ENCODE results near the gene VEGFA. TPM values are rescaled to one million over a fixed set of nuclear protein-coding genes. Genes with fewer than 3 reads are reported as not detected.

The VEGFA gene
- total RNA-seq, 1 donor from 2014 or later: 120 TPM

- no peak overlapping the region for H3K4me3 ChIP-seq (ENCODE audit: low read depth, low read length)
- TF ChIP-seq, protein P1, sequence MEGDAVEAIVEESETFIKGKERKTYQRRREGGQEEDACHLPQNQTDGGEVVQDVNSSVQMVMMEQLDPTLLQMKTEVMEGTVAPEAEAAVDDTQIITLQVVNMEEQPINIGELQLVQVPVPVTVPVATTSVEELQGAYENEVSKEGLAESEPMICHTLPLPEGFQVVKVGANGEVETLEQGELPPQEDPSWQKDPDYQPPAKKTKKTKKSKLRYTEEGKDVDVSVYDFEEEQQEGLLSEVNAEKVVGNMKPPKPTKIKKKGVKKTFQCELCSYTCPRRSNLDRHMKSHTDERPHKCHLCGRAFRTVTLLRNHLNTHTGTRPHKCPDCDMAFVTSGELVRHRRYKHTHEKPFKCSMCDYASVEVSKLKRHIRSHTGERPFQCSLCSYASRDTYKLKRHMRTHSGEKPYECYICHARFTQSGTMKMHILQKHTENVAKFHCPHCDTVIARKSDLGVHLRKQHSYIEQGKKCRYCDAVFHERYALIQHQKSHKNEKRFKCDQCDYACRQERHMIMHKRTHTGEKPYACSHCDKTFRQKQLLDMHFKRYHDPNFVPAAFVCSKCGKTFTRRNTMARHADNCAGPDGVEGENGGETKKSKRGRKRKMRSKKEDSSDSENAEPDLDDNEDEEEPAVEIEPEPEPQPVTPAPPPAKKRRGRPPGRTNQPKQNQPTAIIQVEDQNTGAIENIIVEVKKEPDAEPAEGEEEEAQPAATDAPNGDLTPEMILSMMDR (conservative IDR thresholded peaks at IDR 0.05; ENCODE audit: low read depth, low read length): no peak
- no peak for DNase-seq (ENCODE audit: low read depth)
These were observed 39.6 kb downstream of the VEGFA start for GRCh38 chr6:43809417-43810305.

GRCh38 chr6:43810965-43811732, 41.1 kb downstream of the VEGFA start:
- TF ChIP-seq, protein P1 (conservative IDR thresholded peaks at IDR 0.05; ENCODE audit: low read depth, low read length): no peak
- DNase-seq (ENCODE audit: low read depth): no peak
- no peak overlapping the region for H3K4me3 ChIP-seq (ENCODE audit: low read depth, low read length)

DNA sequence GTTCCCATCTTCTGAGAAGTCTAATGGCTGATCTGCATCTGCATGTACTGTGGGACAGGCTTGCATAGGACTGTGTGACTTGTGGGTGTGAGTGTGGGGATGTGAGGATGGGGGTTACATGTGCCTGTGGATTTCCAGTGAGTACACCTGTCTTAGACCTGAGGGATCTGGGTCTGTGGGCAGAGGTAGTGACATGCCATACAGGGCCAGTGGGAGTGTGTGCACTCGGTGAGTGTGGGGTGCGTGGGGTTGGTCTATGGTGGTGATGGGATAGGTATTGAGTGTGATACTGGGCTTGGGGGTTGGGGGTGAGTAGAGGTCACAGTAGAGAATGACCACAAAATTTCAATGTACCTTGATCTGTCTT, 41.7 kb downstream of the VEGFA start:
- no peak for DNase-seq (ENCODE audit: low read depth)
- H3K4me3 ChIP-seq (ENCODE audit: low read depth, low read length): no peak overlapping the region
- TF ChIP-seq, protein P1 (conservative IDR thresholded peaks at IDR 0.05; ENCODE audit: low read depth, low read length): no peak

- H3K4me3 ChIP-seq (ENCODE audit: low read depth, low read length): no peak overlapping the region
- TF ChIP-seq, protein P1 (conservative IDR thresholded peaks at IDR 0.05; ENCODE audit: low read depth, low read length): no peak
- DNase-seq (ENCODE audit: low read depth): no peak
These were observed 43.0 kb downstream of the VEGFA start for GRCh38 chr6:43812850-43813578.

GRCh38 chr6:43814111-43814510, 44.1 kb downstream of the VEGFA start:
- TF ChIP-seq, protein P1 (conservative IDR thresholded peaks at IDR 0.05; ENCODE audit: low read depth, low read length): no peak
- no peak overlapping the region for H3K4me3 ChIP-seq (ENCODE audit: low read depth, low read length)
- DNase-seq (ENCODE audit: low read depth): no peak

GRCh38 chr6:43814865-43815264, 44.9 kb downstream of the VEGFA start:
- DNase-seq (ENCODE audit: low read depth): no peak
- TF ChIP-seq, protein P1 (conservative IDR thresholded peaks at IDR 0.05; ENCODE audit: low read depth, low read length): no peak
- no peak overlapping the region for H3K4me3 ChIP-seq (ENCODE audit: low read depth, low read length)

Data from epithelial cell of proximal tubule (primary cell).